Daoy (cell line): ENCODE measurements around the gene EFHB. TPM values are rescaled to one million over a fixed set of nuclear protein-coding genes. Genes with fewer than 3 reads are reported as not detected.
"Not testable (repeated sequence)": the region's sequence is repeated elsewhere in the genome, so short reads cannot be mapped to it uniquely, and the experiment has no call there.

Experiments used
- DNase-seq: peaks from one replicate; pipeline ENCODE4 v3.0.0-alpha.2; 2015; ENCODE audit warnings: low read depth
- total RNA-seq: library from RNA; depleted of rRNA; stranded (reverse); fragments of >200 nt; shearing (Covaris generic); gene quantifications from 2 replicates; pipeline ENCODE4 v1.2.3, GENCODE V29; 2014

Gene EFHB
- total RNA-seq, 1 experiment from 2014 or later = not detected

- DNase-seq = no peak
Observed at GRCh38 chr3:19931767-19932188, 2.2 kb downstream of the EFHB start.

- DNase-seq = no peak
Observed at GRCh38 chr3:19931180-19931692, 2.8 kb downstream of the EFHB start.

- DNase-seq = no peak
Observed at GRCh38 chr3:19920401-19921080, 13.5 kb downstream of the EFHB start.

GRCh38 chr3:19917167-19917566, 16.9 kb downstream of the EFHB start:
- no peak for DNase-seq

- no peak for DNase-seq
Observed at GRCh38 chr3:19911452-19911851, 22.6 kb downstream of the EFHB start.

- DNase-seq = no peak
Observed at GRCh38 chr3:19907523-19907922, 26.5 kb downstream of the EFHB start.

GRCh38 chr3:19903649-19904048, 30.4 kb downstream of the EFHB start:
- DNase-seq = no peak

- no peak for DNase-seq
Observed at GRCh38 chr3:19901918-19902317, 32.1 kb downstream of the EFHB start.

- DNase-seq = no peak
Observed at GRCh38 chr3:19901337-19901736, 32.7 kb downstream of the EFHB start.

- DNase-seq = not testable (repeated sequence)
Observed at GRCh38 chr3:19899833-19900232, 34.2 kb downstream of the EFHB start.

- no peak for DNase-seq
Observed at GRCh38 chr3:19899264-19899663, 34.8 kb downstream of the EFHB start.

- DNase-seq = no peak
Observed at GRCh38 chr3:19898721-19899120, 35.3 kb downstream of the EFHB start.

GRCh38 chr3:19891740-19892139, 42.3 kb downstream of the EFHB start:
- DNase-seq = no peak

- DNase-seq = no peak
Observed at GRCh38 chr3:19888428-19889152, 45.4 kb downstream of the EFHB start.

GRCh38 chr3:19887122-19887521, 46.9 kb downstream of the EFHB start:
- not testable (repeated sequence) for DNase-seq

- no peak for DNase-seq
Observed at GRCh38 chr3:19886404-19886803, 47.6 kb downstream of the EFHB start.

GRCh38 chr3:19885468-19885867, 48.5 kb downstream of the EFHB start:
- DNase-seq = no peak

GRCh38 chr3:19881852-19882251, 52.2 kb downstream of the EFHB start:
- no peak for DNase-seq

GRCh38 chr3:19881036-19881435, 53.0 kb downstream of the EFHB start:
- no peak for DNase-seq

GRCh38 chr3:19877656-19878055, 56.4 kb downstream of the EFHB start:
- DNase-seq = no peak

GRCh38 chr3:19866751-19867347, 67.2 kb downstream of the EFHB start:
- peak; percentile 28 for DNase-seq

- not testable (repeated sequence) for DNase-seq
Observed at GRCh38 chr3:19855318-19855717, 78.7 kb downstream of the EFHB start.

- DNase-seq = not testable (repeated sequence)
Observed at GRCh38 chr3:19846609-19847008, 87.4 kb downstream of the EFHB start.
